ENCODE data around the gene NEK10.
"Not testable (repeated sequence)": the region's sequence is repeated elsewhere in the genome, so short reads cannot be mapped to it uniquely, and the experiment has no call there.

Gene NEK10, protein sequence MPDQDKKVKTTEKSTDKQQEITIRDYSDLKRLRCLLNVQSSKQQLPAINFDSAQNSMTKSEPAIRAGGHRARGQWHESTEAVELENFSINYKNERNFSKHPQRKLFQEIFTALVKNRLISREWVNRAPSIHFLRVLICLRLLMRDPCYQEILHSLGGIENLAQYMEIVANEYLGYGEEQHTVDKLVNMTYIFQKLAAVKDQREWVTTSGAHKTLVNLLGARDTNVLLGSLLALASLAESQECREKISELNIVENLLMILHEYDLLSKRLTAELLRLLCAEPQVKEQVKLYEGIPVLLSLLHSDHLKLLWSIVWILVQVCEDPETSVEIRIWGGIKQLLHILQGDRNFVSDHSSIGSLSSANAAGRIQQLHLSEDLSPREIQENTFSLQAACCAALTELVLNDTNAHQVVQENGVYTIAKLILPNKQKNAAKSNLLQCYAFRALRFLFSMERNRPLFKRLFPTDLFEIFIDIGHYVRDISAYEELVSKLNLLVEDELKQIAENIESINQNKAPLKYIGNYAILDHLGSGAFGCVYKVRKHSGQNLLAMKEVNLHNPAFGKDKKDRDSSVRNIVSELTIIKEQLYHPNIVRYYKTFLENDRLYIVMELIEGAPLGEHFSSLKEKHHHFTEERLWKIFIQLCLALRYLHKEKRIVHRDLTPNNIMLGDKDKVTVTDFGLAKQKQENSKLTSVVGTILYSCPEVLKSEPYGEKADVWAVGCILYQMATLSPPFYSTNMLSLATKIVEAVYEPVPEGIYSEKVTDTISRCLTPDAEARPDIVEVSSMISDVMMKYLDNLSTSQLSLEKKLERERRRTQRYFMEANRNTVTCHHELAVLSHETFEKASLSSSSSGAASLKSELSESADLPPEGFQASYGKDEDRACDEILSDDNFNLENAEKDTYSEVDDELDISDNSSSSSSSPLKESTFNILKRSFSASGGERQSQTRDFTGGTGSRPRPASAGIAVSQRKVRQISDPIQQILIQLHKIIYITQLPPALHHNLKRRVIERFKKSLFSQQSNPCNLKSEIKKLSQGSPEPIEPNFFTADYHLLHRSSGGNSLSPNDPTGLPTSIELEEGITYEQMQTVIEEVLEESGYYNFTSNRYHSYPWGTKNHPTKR

DNA sequence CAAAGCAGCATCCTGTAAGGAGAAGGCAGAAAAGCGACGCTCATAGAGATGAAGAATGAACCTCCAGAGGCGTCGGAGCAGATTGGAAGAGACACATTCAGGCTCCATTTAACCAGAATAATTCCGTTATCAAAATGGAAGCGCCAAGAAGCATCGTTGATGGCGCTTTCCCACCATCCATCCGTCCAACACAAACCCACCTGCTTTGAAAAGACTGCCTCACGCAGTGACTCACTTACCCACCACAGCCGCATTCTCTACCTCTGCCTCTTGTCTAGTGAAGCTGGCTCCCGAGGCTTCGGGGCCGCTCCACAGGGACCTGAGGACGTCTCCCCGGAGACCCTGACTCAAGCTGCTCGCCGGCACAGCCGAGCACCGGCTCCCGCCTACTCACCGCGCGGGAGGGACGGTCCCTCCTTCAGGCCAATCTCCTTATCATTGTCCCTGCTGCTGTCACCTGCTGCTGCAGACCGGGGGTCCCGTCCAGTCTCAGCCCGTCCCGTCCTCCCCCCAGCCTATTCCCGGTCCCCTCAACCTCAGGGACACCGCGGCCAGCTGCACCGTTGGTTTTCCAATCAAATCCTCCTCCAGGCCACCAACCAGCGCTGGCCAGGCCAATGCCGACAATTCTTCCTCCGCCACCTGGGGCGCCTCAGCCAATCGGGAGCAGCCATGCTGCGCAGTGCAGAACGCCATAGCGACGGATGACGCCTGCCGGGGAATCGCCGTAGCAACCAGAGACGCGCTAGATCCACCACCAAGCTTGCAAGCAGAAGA is at the start of gene NEK10:
Gene NEK10 (minus strand): TSS at position 553 of the 777 bp plus-strand sequence. CDS start 16,501 bp downstream, outside the sequence.
- DNase-seq = peak; percentile 93

DNA sequence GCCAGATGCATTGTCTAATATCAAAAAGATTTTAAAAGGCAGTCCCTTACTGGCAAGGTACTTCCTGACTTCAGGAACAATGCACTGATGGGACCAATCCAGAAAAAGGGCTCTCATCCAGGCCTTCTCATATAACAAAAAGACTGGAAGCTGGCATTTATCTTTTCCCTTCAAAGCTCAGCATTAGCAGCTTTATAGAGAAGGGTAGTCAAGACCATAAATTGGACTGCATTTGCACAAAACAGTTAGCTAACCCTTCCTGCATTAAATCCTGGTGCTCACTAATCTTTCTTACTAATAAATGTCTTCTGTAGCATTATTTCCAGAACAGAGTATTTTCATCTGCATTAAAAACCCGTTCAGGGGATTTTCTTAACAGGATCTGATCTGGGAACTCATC is 46.0 kb upstream of the NEK10 start:
- no peak for DNase-seq

DNA sequence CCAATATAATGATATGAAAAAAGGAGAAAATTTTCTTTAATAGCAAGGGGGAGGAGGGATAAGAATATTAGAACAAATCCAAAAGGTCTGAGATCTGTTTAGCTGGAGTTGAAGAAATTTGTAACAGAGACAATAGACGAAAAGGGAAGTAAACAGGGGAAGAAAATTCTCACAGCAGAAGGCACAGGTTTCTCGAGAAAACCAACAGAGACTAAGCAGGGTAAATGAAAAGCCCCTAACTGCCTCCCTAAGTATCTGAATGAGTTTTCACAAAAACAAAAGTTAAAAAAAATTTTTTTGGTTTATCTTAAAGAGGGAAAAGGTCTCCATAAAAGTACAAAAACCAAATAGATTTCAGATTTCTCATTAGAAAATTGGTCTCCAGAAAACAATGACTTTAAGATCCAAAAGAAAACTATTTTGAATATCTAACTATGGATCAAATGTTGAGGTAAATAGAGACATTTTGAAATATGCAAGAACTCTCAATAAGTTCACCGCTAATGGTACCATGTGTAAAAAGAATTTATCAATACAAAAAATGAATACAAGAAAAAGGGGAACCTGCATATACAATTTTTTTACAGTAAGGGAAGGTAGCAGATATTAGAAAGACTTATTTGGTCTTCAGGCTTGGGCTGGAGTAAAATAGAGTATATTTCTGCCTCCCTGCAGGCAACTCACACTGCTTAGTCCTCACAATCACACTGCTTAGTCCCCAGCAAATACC is 23.9 kb upstream of the NEK10 start:
- DNase-seq = no peak

DNA sequence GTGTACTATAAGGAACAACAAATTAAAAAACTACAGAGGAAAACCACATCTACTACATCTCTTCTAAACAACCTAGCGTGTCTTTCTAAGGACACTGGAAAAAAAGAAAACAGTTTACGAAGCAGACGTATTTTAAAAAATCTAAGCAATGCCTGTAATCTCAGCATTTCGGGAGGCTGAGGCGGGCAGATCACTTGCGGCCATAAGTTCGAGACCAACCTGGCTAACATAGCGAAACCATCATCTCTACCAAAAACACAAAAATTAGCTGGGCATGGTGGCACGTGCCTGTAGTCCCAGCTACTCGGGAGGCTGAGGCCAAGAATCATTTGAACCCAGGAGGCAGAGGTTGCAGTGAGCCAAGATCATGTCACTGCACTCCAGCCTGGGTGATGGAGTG is 23.2 kb upstream of the NEK10 start:
- not testable (repeated sequence) for DNase-seq

DNA sequence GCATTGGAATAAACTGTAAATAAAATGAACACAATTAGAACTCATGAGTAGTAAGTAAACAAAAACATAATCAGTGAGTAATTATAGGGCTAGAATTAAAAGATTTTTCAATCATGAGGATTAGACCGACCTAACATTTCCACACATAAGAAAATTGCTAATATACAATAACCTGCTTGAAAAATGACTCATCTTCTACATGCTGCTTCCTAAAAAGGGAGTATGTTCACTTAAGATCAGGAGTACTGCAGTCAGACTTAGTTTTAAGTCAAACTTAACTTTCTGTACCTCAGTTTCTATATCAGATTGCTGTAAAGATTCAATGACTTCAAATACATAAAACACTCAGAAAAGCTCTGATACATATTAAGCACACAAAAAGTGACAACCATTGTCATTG is 22.6 kb upstream of the NEK10 start:
- DNase-seq = no peak

DNA sequence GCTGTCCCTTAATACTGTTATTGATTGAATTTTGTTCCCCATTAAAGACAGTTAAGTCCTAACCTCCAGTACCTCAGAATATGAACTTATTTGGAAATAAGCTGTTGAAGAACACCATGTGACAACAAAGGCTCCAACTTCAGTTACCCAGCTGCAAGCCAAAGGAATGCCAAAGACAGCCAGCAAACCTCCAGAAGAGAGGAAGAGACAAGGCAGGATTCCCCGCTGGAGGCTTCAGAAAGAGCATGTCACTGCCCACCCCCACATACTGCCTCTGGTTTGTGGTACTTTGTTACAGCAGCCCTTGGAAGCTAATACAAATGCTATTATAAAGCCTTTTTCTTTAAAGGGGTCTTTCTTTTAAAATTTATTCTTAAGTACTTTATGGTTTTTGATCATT is 18.4 kb upstream of the NEK10 start:
- DNase-seq = no peak

DNA sequence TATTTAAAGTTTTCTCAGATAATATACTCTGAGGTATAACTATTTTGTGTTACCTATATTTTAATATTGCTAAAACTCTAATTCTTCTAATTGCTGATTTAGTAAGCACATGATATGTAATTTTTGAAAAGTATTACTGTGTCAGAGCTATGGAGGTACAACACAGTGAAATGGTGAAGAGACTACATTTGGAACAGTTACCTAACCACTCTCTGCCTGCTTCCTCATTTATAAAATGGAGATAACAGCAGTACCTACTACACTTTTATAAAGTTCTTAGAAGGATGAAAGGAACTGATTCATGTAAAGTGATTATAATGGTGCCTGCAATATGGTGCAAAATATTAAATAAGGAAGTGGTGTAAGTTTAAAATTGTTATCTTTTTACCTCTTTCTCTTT is 16.3 kb upstream of the NEK10 start:
- DNase-seq = no peak

DNA sequence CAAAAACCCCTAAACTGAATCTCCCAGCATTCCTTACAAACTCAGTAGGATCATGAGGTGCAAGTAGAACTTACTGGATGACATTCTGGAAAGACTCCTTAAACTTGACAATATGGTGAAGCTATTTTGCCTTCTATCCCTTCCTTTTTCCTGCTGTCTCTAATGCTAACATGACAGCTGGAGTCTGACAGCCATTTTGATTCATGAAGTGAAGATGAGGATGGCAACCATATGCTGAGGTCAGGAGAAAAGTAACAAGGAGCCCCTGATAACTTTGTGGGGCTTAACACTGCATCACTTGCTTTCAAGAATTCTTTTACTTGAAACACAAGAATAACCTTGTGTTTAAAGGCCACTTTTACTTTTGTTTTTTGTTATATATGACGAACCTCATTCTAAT is 15.0 kb upstream of the NEK10 start:
- DNase-seq = no peak

DNA sequence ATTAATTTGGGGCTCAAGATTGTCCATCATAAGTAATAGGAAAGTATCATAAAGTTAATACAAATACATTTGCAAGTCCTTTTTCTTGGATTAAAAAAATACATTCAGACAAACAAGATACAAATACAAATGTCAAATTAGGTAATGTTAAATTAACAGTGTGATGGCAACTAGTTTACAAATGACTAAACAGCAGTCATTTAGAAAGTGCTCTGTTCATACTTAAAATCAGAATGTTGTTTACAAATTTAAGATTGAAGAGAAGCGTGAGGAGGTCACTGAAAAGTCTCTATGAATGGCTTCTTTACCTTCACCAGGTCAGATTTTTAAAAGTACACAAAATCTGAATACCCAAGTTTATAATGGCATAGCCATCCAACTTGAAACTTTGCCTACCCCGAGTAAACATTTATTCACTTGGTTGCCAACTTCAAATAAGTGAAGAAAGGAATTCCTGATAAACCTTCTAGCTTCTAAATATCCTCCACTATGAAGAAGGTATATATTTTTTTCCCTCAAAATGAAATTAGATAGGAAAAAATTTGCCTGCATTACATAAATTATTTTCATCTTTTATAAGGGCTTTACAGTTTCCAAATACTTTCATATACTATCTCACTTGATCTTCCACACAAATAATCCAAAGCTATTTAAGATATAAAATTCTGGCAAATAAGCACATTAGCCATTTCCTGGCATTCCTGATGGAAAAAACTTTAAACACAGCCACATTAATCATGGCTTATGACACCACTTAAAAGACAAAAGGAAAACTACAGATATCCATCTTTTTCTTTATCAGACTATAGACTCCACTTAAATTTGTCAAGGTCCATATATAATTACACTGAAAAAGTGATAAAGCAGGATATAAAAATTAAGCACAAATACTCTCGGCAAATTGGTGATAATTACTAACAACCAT is 11.5 kb upstream of the NEK10 start:
- no peak for DNase-seq

DNA sequence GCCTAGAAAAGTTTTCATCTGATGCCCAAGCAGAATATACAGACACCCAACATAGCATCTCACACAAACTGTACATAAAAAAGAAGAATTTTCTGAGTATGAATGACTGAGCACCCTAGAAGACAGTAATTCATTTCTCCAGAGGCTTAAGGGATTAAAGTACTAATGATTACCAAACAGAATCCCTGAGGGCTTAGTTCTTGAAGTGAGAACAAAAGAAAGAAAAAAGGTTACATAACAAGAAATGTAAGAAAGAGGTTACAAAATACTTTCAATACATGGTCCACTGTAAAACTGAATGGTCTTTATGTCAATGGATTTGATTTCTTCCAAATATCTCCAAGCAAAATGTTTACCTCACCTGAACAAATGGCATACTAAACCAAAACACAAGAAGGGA is 9.1 kb upstream of the NEK10 start:
- DNase-seq = no peak

DNA sequence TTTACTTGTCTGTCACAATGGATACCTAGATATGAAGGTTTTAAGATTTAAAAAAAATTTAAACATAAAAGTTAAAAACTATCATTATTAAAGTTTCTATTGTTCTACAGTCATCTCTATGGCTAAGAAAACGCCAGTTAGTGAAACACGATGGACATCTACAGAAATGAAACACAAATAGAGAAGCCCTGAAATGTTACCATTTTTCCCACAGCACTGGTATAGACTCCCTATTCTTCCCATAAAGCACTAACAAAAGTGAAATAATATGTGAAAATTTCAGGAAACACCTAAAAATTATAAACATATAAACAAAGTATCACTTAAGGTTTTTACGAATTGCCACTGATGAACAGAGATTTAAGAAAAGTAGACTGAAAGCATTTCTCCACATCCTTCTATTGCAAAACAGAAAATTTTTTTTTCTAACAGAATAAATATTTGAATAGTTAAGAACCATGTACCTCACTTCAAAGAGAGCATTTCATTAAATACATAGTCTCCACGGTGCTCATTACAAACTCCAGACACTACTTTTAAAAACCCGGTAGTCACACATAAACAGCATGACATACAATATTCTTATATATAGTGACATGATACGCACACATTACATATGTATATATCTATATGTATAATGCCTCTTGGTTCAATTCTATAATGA is 7.1 kb upstream of the NEK10 start:
- no peak for DNase-seq

DNA sequence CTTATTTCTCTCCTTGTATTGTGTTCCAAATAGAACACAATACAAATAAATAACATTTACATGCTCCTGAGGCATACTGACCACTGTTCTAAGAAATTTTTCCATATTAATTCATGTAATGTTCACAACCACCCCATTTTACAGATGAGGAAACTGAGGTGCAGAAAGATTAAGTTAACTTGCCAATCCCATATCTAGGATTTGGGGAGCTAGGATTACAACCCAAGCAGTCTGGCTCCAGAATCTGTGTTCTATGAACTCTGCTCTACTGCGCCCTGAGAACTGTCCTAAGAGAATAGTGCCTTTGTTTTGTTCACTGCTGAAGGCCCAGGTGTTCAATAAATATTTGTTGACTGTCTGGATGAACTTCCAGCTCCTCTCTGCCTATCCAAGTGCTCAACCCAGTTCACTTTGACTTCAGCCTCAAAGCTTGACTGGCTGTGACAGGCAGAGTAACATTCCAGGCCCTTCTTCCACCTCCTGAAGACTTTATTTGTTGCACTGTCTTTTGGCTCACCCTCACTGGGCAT is 3.1 kb downstream of the NEK10 start:
- DNase-seq = no peak

DNA sequence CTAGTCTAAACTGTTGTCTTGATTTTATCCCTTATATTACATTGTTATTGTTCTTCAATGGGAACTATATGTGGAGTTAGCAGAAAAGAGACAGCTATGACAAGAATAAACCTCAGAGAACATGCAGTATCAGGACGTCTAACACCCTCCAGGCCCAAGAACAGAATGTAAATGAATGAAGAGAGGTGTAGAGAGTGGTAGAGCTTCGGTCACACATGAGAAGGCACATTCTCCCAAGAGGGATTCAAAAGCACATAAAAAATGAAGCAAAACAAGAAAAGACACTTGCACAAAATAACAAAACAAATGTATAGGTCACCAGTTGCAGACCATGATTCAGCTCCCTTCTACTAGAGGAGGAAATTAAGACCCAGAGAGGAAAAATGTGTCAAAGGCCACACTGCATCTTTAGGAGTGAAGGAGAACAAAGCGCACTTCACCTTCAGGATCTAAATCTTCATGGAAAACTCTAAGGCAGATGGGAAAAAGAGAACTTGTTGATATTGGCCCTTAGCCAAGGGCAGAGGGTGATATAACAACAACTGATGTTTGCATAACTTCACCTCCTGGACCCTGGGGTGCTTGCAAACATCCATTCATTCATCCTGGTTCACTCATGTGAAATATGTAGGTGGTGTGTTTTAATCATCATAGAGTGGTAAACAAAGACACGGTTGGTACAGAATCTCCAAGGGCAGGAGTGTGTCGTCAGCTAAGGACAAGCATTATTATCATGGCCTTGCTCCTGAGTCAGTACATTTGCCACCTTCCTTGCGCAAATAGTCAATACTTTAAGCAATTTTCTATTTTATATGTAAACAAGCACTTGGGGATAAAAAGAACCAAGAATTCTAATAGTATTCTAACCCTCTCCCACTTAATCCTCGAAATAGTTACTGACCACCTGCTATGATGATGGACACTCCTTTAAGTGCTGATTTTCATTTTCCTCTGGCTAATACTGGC is 8.8 kb downstream of the NEK10 start:
- no peak for DNase-seq

DNA sequence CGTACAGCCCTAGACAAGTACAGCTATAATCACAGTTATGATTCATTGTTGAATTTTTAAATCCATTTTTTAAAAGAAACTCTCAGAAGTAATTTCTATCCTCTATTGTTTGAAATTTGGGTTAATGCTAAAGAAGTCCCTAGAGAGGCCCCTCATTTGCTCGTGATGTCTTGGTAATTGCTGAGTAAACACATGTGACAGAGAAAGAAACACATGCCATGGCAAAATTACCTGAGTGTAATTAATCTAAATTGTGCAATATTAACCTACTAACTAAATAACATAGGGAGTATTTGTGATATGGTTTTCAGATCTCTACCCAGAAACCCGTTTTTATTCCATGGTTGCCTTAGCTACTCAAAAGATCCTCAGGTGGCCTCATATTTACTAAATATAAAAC is 10.8 kb downstream of the NEK10 start:
- no peak for DNase-seq

DNA sequence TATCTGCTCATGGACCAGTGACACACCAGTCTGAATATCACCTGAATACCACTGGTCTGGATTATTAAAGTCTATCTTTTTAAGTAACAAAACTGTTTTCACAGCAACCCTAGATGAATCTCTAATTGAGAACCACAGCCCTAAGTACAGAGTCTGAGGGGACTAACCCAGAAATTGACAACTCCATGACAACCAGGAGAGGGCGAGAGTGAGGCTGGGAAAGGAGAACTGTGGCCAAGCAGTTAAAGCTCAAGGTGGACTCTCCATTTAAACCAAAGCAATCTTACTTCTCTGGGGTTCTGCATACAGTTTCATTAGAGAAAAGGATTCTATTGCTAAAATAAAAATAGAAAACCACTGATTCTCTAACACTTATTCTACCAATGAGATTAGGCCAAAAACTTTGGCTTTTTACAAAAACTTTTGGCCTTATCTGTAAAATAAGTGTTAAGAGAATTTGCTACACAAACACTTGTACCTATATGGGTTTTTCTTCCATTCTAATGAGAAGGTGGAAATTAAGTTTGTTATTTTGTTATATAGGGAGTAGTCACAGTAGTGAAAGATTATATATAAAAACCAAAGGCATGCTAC is 11.4 kb downstream of the NEK10 start:
- peak; percentile 76 for DNase-seq

DNA sequence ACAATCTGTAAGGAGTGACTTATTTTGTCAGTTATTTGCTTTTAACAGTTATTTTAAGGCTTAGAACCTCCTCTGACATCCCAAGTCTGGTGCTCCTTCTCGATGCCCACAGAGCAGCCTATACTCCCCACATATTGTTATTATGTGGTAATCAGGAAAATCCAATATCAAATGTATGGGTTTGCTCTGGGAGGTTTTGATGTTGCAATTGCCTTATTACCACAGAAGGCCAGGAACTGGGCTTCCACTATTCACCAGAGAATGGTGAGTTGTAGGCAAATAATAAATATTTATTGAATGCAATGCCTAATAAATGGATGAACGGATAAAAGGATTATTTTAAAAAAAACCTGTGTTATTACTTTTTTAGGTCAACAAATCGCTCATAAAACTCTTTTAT is 12.2 kb downstream of the NEK10 start:
- DNase-seq = no peak

DNA sequence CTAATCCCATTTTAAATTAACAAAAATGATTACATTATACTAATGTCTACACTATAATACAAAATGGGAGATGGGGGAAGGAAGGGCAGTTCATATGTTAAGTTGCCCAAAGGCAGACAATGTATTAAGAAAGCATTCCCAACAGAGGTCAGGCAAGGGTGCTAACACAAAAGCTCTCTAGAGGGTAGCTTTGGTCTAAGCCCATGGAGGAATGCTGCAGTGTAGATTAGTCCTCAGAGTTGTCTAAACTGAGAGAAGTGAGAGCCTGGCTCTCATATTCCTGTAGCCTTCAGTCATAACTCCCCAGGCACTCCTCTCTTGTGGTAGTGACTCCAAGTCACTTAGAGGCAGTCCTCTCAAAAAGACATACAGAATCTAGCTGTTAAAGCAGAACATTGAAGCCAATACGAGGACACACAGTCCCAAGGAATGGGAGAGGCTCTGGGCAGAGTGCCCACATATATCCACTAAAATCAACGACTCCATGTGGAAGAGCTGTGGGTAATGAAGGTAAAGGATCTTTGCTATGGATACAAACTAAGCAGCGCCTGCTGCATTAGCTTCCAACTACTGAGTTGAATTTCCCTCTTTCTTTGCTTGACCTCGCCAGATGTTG is 14.5 kb downstream of the NEK10 start:
- DNase-seq = no peak

DNA sequence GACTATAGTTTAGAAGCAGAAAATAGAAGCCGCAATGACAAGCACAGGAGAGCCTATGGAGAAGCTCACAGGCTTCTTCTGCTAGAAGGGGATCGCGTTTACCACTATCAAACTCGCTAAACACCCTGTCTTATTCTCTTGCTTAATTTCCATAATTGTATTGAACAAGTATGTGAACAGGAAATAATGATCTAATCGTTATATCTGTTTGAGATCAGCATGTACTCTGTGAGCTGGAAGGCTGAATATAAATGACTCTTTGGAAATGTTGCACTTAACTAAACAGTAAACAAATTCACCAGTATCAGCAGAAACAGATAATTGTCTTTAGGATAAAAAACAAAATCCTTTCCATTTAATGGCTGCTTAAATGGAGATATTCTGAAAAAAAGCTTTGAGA is 15.0 kb downstream of the NEK10 start:
- DNase-seq = no peak

Measured in CD4-positive, alpha-beta T cell treated with Interleukin-17A for 1 hour (primary cell).